ENCODE data around the gene ETS1. TPM values are rescaled to one million over a fixed set of nuclear protein-coding genes. Genes with fewer than 3 reads are reported as not detected.

ETS1 gene
- polyA plus RNA-seq, 2 of the 4 experiments (the other 2 are of a cell fraction) = 14.5 to 18.8 TPM

- ATAC-seq (no peak), FAIRE-seq (no peak), DNase-seq (ENCODE audit: low read depth in 1 of 2, low spot score in 1 of 2) (peak in 1 of 2 experiments; percentile 8)
- no peaks in the 10 kb centered on the region for H3K9me3 ChIP-seq
- POLR2A ChIA-PET = no interaction called here
- H3K4me3 ChIP-seq = no peak overlapping the region
- H3K4me2 ChIP-seq = no peak overlapping the region
- CTCF ChIA-PET = no interaction called here
- no peaks in the 10 kb centered on the region for H3K4me1 ChIP-seq
- H3K27ac ChIP-seq = no peak overlapping the region
- TF ChIP-seq PHF8 (IDR thresholded peaks at IDR 0.05; ENCODE audit: borderline replicate concordance, low read depth) = no peak
- 87% methylated on average over 8 of the region's 8 CpGs for WGBS (ENCODE audit: missing lambda C conversion rate)
Measured at GRCh38 chr11:128424851-128425285, 162.5 kb downstream of the ETS1 start.

GRCh38 chr11:128424271-128424711 lies 163.1 kb downstream of the ETS1 start:
- H3K4me3 ChIP-seq = no peak overlapping the region
- no peaks in the 10 kb centered on the region for H3K9me3 ChIP-seq
- no peak overlapping the region for H3K27ac ChIP-seq
- FAIRE-seq (no peak), DNase-seq (ENCODE audit: low read depth in 1 of 2, low spot score in 1 of 2) (no peak), ATAC-seq (no peak)
- WGBS (ENCODE audit: missing lambda C conversion rate) = 59% methylated on average over 7 of the region's 8 CpGs
- TF ChIP-seq REST (IDR thresholded peaks at IDR 0.05) (no peak), HOXB13 (CRISPR knock-in tag; IDR thresholded peaks at IDR 0.05; ENCODE audit: low read depth) (no peak), NFE2L2 (conservative IDR thresholded peaks at IDR 0.05; ENCODE audit: low read length) (no peak), ELK1 (IDR thresholded peaks at IDR 0.05; ENCODE audit: low read depth, low read length) (no peak), NPAS2 (CRISPR knock-in tag; IDR thresholded peaks at IDR 0.05; ENCODE audit: borderline replicate concordance) (no peak), ZC3H11A (IDR thresholded peaks at IDR 0.05) (no peak), CBX8 (IDR thresholded peaks at IDR 0.05) (no peak)
- no peaks in the 10 kb centered on the region for H3K4me1 ChIP-seq
- ChIA-PET POLR2A (no interaction called here), CTCF (no interaction called here)
- H3K4me2 ChIP-seq = no peak overlapping the region

GRCh38 chr11:128422576-128423370 lies 164.6 kb downstream of the ETS1 start:
- DNase-seq (ENCODE audit: low read depth in 1 of 2, low spot score in 1 of 2) (no peak), FAIRE-seq (no peak), ATAC-seq (no peak)
- ChIA-PET CTCF (no interaction called here), POLR2A (no interaction called here)
- H3K9me3 ChIP-seq = no peaks in the 10 kb centered on the region
- no peak overlapping the region for H3K4me3 ChIP-seq
- H3K27ac ChIP-seq = no peak overlapping the region
- 65% methylated on average over 4 of the region's 16 CpGs for WGBS (ENCODE audit: missing lambda C conversion rate)
- no peaks in the 10 kb centered on the region for H3K4me1 ChIP-seq
- no peak overlapping the region for H3K4me2 ChIP-seq
- TF ChIP-seq HMGXB4 (CRISPR knock-in tag; IDR thresholded peaks at IDR 0.05; ENCODE audit: borderline replicate concordance) = no peak
- no peak for TF ChIP-seq REST (IDR thresholded peaks at IDR 0.05)
- no peak for TF ChIP-seq CBX8 (IDR thresholded peaks at IDR 0.05)
- no peak for TF ChIP-seq ELK1 (IDR thresholded peaks at IDR 0.05; ENCODE audit: low read depth, low read length)
- no peak for TF ChIP-seq NFE2L2 (conservative IDR thresholded peaks at IDR 0.05; ENCODE audit: low read length)
- TF ChIP-seq ESRRA (IDR thresholded peaks at IDR 0.05; ENCODE audit: borderline replicate concordance, low read length) = no peak
- no peak for TF ChIP-seq FOXS1 (CRISPR knock-in tag; IDR thresholded peaks at IDR 0.05)
- TF ChIP-seq FOSB (CRISPR knock-in tag; IDR thresholded peaks at IDR 0.05) = no peak
- no peak for TF ChIP-seq TP53 (CRISPR knock-in tag; IDR thresholded peaks at IDR 0.05)
- no peak for TF ChIP-seq KDM5A (IDR thresholded peaks at IDR 0.05)
- TF ChIP-seq MYC (IDR thresholded peaks at IDR 0.05; ENCODE audit: borderline replicate concordance, low read length) = no peak
- TF ChIP-seq GATA3 (IDR thresholded peaks at IDR 0.05; ENCODE audit: borderline replicate concordance) = no peak
- TF ChIP-seq RAD21 (conservative IDR thresholded peaks at IDR 0.05 in 1 of 2, IDR thresholded peaks at IDR 0.05 in 1 of 2) = no peak

Measured in A549 (cell line).